Peyer's patch (tissue), 4 donors: ENCODE data around the gene ZBED6. TPM values are rescaled to one million over a fixed set of nuclear protein-coding genes. Genes with fewer than 3 reads are reported as not detected.

Source experiments
- DNase-seq, 3 donors: peaks; one replicate each; pipeline ENCODE4 v3.0.0-alpha.2; 2017 to 2019
- H3K27ac ChIP-seq, 4 donors: fragments of 200-600 bp; sonication (generic); one replicate each; pipeline ENCODE4 v1.5.1; 2016 to 2019
- H3K27me3 ChIP-seq, 2 donors: fragments of 200-600 bp; sonication (generic); one replicate each; pipeline ENCODE4 v1.5.1; 2019
- H3K36me3 ChIP-seq, 3 donors: fragments of 200-600 bp; sonication (generic); one replicate each; pipeline ENCODE4 v1.5.1; 2016 to 2019
- H3K4me1 ChIP-seq, 4 donors: fragments of 200-600 bp; sonication (generic); one replicate each; pipeline ENCODE4 v1.5.1; 2016 to 2019
- H3K4me3 ChIP-seq, 4 donors: fragments of 200-600 bp; sonication (generic); 1 replicate in 3 of 4; 2 replicates in 1 of 4; pipeline ENCODE4 v1.5.1; 2016 to 2019; ENCODE audit warnings: mild to moderate bottlenecking in 1 of 4
- H3K9me3 ChIP-seq, 4 donors: fragments of 200-600 bp; sonication (generic); one replicate each; pipeline ENCODE4 v1.5.1; 2016 to 2019; ENCODE audit warnings: mild to moderate bottlenecking in 1 of 4
- POLR2A ChIP-seq, 2 donors: fragments of 450-650 bp; IDR thresholded peaks; one replicate each; pipeline ENCODE4 v1.5.1; 2017; ENCODE audit warnings: antibody characterized with exemption in 2 of 2, mild to moderate bottlenecking in 2 of 2, moderate library complexity in 2 of 2
- total RNA-seq, 4 donors: library from RNA; depleted of rRNA; stranded (reverse); fragments of >200 nt; gene quantifications; one replicate each; pipeline ENCODE4 v1.1.0, GENCODE V29; 2016
- TF ChIP-seq, protein P1 (sequence below), 6 experiments: fragments of 450-650 bp in 4 of 6; fragments of 200-600 bp in 2 of 6; sonication (generic) in 1 of 6; IDR thresholded peaks; one replicate each; pipeline ENCODE4 v1.5.1; 2017 to 2019; ENCODE audit warnings: antibody characterized with exemption in 6 of 6, mild to moderate bottlenecking in 3 of 6, moderate library complexity in 1 of 6

ZBED6 gene
- total RNA-seq, 4 donors from 2014 or later: 30.1 to 45.2 (median 38.2) TPM

DNA sequence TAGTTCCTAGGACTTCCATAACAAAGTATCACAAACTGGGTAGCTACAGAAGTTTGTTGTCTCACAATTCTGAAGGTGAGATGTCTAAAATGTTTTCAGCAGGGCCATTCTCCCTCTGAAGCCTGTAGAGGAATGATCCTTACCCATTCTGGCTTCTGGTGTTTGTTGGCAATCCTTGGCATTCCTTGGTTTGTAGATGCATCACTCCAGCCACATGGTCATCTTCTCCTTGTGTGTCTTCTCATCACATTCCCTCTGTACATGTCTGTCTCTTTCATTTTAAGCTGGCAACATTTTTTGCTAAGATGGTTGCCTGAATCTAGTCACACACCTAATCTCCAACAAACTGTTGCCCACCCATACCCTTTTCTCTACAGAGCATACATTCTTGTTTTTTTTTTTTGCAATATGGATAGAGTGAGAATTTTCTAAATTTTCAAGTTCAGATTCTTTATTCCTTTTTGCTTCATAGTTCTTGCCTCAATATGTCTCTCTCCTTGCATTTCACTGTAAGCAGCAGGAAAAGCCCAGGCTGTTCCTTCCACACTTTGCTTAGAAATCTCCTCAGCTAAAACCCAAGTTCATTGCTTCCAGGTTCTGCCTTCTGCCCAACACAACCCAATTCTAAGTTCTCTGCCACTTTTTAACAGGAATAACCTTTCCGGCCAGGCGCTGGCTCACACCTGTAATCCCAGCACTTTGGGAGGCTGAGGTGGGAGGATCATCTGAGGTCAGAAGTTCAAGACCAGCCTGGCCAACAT lies 18.3 kb downstream of the ZBED6 start:
- H3K27ac ChIP-seq: no peak overlapping the region
- peaks cover 0 to 66% (median 0%) of the 10 kb centered on the region in 3 donors for H3K36me3 ChIP-seq
- no peaks in the 10 kb centered on the region for H3K9me3 ChIP-seq
- TF ChIP-seq POLR2A (IDR thresholded peaks at IDR 0.05): no peak
- TF ChIP-seq, protein P1, sequence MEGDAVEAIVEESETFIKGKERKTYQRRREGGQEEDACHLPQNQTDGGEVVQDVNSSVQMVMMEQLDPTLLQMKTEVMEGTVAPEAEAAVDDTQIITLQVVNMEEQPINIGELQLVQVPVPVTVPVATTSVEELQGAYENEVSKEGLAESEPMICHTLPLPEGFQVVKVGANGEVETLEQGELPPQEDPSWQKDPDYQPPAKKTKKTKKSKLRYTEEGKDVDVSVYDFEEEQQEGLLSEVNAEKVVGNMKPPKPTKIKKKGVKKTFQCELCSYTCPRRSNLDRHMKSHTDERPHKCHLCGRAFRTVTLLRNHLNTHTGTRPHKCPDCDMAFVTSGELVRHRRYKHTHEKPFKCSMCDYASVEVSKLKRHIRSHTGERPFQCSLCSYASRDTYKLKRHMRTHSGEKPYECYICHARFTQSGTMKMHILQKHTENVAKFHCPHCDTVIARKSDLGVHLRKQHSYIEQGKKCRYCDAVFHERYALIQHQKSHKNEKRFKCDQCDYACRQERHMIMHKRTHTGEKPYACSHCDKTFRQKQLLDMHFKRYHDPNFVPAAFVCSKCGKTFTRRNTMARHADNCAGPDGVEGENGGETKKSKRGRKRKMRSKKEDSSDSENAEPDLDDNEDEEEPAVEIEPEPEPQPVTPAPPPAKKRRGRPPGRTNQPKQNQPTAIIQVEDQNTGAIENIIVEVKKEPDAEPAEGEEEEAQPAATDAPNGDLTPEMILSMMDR (IDR thresholded peaks at IDR 0.05): no peak
- DNase-seq: no peak
- H3K27me3 ChIP-seq: no peaks in the 10 kb centered on the region
- no peaks in the 10 kb centered on the region for H3K4me1 ChIP-seq
- no peak overlapping the region for H3K4me3 ChIP-seq

GRCh38 chr1:203818399-203818798 lies 23.0 kb downstream of the ZBED6 start:
- DNase-seq: no peak
- Histone ChIP-seq H3K9me3 (no peaks in the 10 kb centered on the region), H3K4me1 (no peaks in the 10 kb centered on the region), H3K4me3 (no peak overlapping the region), H3K27me3 (no peaks in the 10 kb centered on the region), H3K27ac (no peak overlapping the region), H3K36me3 (peaks cover 0 to 81% (median 0%) of the 10 kb centered on the region in 3 donors)
- TF ChIP-seq, protein P1 (IDR thresholded peaks at IDR 0.05): no peak
- TF ChIP-seq POLR2A (IDR thresholded peaks at IDR 0.05): no peak

DNA sequence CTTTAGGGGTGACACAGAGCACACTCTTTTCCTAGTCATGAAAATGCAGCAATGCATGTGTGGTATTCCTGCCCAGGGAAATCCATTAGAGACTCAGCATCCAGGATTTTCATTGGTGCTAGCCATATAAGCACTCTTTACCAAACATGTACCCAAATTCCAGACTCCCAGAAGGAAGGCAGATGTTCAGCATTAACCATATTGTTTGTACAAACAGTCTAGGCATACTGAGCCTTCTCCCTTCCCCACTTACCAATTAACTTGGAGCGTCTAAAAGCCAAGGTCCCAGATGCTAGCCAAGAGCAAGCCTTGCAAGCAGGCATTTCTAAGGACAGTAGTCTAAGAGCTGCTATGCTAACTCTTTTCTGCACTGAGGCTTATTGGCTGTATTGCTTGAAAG lies 27.9 kb downstream of the ZBED6 start:
- Histone ChIP-seq H3K36me3 (peaks cover 0 to 74% (median 0%) of the 10 kb centered on the region in 3 donors), H3K4me1 (no peaks in the 10 kb centered on the region)
- DNase-seq: no peak

DNA sequence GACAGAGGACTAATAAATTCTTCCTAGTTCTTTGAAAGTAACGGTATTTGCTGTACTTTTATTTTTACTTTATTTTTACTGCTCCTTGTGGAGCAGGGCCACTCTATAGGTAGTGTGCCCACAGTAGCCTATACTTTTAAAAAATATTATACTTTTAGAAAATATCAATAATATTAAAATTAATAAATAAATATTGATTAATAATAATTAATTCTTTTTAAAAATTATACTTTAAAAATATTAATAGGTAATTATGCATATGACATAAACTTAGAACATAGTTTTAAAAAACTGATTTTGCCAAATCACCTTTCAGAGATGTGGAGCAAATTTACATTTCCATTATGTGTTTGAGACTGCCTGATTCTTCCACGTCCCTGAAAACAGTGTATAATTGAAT lies 30.8 kb downstream of the ZBED6 start:
- Histone ChIP-seq H3K36me3 (peaks cover 0 to 74% (median 0%) of the 10 kb centered on the region in 3 donors), H3K9me3 (no peaks in the 10 kb centered on the region), H3K27ac (no peak overlapping the region), H3K27me3 (no peaks in the 10 kb centered on the region), H3K4me1 (no peaks in the 10 kb centered on the region), H3K4me3 (no peak overlapping the region)
- TF ChIP-seq, protein P1 (IDR thresholded peaks at IDR 0.05): no peak
- no peak for TF ChIP-seq POLR2A (IDR thresholded peaks at IDR 0.05)
- DNase-seq: no peak

More for the DNA sequence above, 27.9 kb downstream of the ZBED6 start:
- no peaks in the 10 kb centered on the region for H3K9me3 ChIP-seq
- TF ChIP-seq POLR2A (IDR thresholded peaks at IDR 0.05): no peak
- TF ChIP-seq, protein P1 (IDR thresholded peaks at IDR 0.05): no peak
- H3K27me3 ChIP-seq: no peaks in the 10 kb centered on the region
- H3K4me3 ChIP-seq: no peak overlapping the region
- no peak overlapping the region for H3K27ac ChIP-seq

GRCh38 chr1:203828002-203828401 lies 32.6 kb downstream of the ZBED6 start:
- no peak for DNase-seq
- Histone ChIP-seq H3K36me3 (peaks cover 0 to 74% (median 0%) of the 10 kb centered on the region in 3 donors), H3K9me3 (no peaks in the 10 kb centered on the region), H3K27ac (no peak overlapping the region), H3K4me3 (no peak overlapping the region), H3K4me1 (no peaks in the 10 kb centered on the region), H3K27me3 (no peaks in the 10 kb centered on the region)
- TF ChIP-seq, protein P1 (IDR thresholded peaks at IDR 0.05): no peak
